Activated CD8-positive, alpha-beta memory T cell treated with anti-CD3 and anti-CD28 coated beads for 1 hour (primary cell): ENCODE results near the gene LMBR1.
A peak's percentile ranks its signal among the peaks of the same experiment; 100 is the strongest.
"Not testable (repeated sequence)": the region's sequence is repeated elsewhere in the genome, so short reads cannot be mapped to it uniquely, and the experiment has no call there.

Experiments
- DNase-seq, 2 donors: peaks; one replicate each; pipeline ENCODE4 v3.0.0-alpha.2; 2020; ENCODE audit warnings: low read depth in 1 of 2; ENCODE audit errors: extremely low read depth in 1 of 2

Gene LMBR1

GRCh38 chr7:156892821-156893706 is at the start of gene LMBR1:
Gene LMBR1 (minus strand): TSS chr7:156893183. CDS start chr7:156892993, 190 bp downstream.
- DNase-seq = peak; percentile 78 to 92

- no peak for DNase-seq
Observed at GRCh38 chr7:156942708-156943090, 49.7 kb upstream of the LMBR1 start.

GRCh38 chr7:156941393-156942182 is 48.6 kb upstream of the LMBR1 start:
- no peak for DNase-seq

- DNase-seq = no peak
Observed at GRCh38 chr7:156940421-156941122, 47.6 kb upstream of the LMBR1 start.

GRCh38 chr7:156936766-156937165 is 43.8 kb upstream of the LMBR1 start:
- not testable (repeated sequence) for DNase-seq

GRCh38 chr7:156935250-156935649 is 42.3 kb upstream of the LMBR1 start:
- no peak for DNase-seq

- no peak for DNase-seq
Observed at GRCh38 chr7:156932006-156932405, 39.0 kb upstream of the LMBR1 start.

GRCh38 chr7:156929789-156930539 is 37.0 kb upstream of the LMBR1 start:
- peak in 1 of 2 donors; percentile 31 for DNase-seq

- DNase-seq = no peak
Observed at GRCh38 chr7:156928406-156928747, 35.4 kb upstream of the LMBR1 start.

GRCh38 chr7:156927571-156928405 is 34.8 kb upstream of the LMBR1 start:
- DNase-seq = no peak

GRCh38 chr7:156925821-156926220 is 32.8 kb upstream of the LMBR1 start:
- not testable (repeated sequence) for DNase-seq

GRCh38 chr7:156922304-156922703 is 29.3 kb upstream of the LMBR1 start:
- DNase-seq = not testable (repeated sequence)

GRCh38 chr7:156920487-156921373 is 27.7 kb upstream of the LMBR1 start:
- not testable (repeated sequence) for DNase-seq

GRCh38 chr7:156920076-156920475 is 27.1 kb upstream of the LMBR1 start:
- no peak for DNase-seq

GRCh38 chr7:156919132-156919713 is 26.2 kb upstream of the LMBR1 start:
- no peak for DNase-seq

- DNase-seq = no peak
Observed at GRCh38 chr7:156918635-156919034, 25.7 kb upstream of the LMBR1 start.

- DNase-seq = not testable (repeated sequence)
Observed at GRCh38 chr7:156909574-156910252, 16.7 kb upstream of the LMBR1 start.

- DNase-seq = no peak
Observed at GRCh38 chr7:156907656-156908055, 14.7 kb upstream of the LMBR1 start.
